ENCODE measurements around the gene TMEM131.

- no peak for TF ChIP-seq ATF1 (CRISPR knock-in tag; IDR thresholded peaks at IDR 0.05)
- no peak for TF ChIP-seq CTCF (IDR thresholded peaks at IDR 0.05)
- TF ChIP-seq FOXJ3 (CRISPR knock-in tag; IDR thresholded peaks at IDR 0.05; ENCODE audit: borderline replicate concordance) = no peak
- TF ChIP-seq JUN (CRISPR knock-in tag; IDR thresholded peaks at IDR 0.05) = no peak
- TF ChIP-seq FOXK1 (CRISPR knock-in tag; IDR thresholded peaks at IDR 0.05) = no peak
- no peak for TF ChIP-seq NR2C2 (CRISPR knock-in tag; IDR thresholded peaks at IDR 0.05)
- TF ChIP-seq PRRX2 (CRISPR knock-in tag; IDR thresholded peaks at IDR 0.05) = no peak
- TF ChIP-seq SP1 (CRISPR knock-in tag; conservative IDR thresholded peaks at IDR 0.05) = no peak
- TF ChIP-seq ZNF423 (CRISPR knock-in tag; IDR thresholded peaks at IDR 0.05) = no peak
- TF ChIP-seq SMAD3 (CRISPR knock-in tag; IDR thresholded peaks at IDR 0.05; ENCODE audit: borderline replicate concordance) = no peak
Observed at GRCh38 chr2:97766567-97766966, 229.2 kb downstream of the TMEM131 start.

Measured in WTC11 (cell line).